GM12864 (cell line): ENCODE data around the gene ADAMTS16.
"Not testable (repeated sequence)": the region's sequence is repeated elsewhere in the genome, so short reads cannot be mapped to it uniquely, and the experiment has no call there.

Experiments
- DNase-seq: peaks from one replicate; pipeline ENCODE4 v3.0.0-alpha.2; 2011; ENCODE audit warnings: low read depth
- H3K4me3 ChIP-seq: 2 replicates; pipeline ENCODE4 v1.5.1; 2011; ENCODE audit warnings: mild to moderate bottlenecking, low read depth, low read length, control low read depth
- TF ChIP-seq, protein P1 (sequence below): IDR thresholded peaks from 2 replicates; pipeline ENCODE4 v1.5.1; 2011; ENCODE audit warnings: low read depth, mild to moderate bottlenecking, moderate library complexity, low read length, control low read depth, inconsistent platforms; ENCODE audit errors: missing control alignments

Gene ADAMTS16

DNA sequence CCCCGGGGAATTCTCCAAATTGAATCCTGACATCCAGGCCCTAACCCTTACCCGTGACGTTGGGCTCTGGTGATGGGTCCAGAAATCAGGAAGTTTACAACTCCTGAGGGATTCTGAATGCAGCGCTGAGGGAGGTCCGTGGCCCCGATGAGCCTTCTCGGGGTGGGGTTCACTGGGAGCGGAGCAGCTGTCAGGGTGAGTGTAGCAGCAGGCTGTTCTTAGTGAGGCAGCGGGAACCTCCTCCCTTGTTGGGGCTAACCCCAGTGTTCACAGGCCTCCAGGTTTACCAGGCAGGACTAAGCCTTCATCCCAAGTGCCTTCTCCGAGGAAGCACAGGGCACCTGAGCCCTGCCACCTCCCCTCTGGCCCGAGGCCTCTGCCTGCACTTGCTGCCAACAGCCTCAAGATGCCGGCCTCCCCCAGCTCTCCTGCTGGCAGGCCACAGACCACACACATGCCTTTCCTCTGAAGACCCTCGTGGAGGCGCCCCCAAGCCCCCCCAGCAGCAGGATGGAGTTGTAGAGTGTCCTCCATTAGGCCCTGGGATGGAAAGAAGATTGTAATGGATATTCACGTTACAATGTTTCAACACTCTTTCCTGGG, 7.3 kb upstream of the ADAMTS16 start:
- DNase-seq, result no peak
- TF ChIP-seq, protein P1, sequence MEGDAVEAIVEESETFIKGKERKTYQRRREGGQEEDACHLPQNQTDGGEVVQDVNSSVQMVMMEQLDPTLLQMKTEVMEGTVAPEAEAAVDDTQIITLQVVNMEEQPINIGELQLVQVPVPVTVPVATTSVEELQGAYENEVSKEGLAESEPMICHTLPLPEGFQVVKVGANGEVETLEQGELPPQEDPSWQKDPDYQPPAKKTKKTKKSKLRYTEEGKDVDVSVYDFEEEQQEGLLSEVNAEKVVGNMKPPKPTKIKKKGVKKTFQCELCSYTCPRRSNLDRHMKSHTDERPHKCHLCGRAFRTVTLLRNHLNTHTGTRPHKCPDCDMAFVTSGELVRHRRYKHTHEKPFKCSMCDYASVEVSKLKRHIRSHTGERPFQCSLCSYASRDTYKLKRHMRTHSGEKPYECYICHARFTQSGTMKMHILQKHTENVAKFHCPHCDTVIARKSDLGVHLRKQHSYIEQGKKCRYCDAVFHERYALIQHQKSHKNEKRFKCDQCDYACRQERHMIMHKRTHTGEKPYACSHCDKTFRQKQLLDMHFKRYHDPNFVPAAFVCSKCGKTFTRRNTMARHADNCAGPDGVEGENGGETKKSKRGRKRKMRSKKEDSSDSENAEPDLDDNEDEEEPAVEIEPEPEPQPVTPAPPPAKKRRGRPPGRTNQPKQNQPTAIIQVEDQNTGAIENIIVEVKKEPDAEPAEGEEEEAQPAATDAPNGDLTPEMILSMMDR, result no peak
- no peak overlapping the region for H3K4me3 ChIP-seq

- DNase-seq, result no peak
- H3K4me3 ChIP-seq, result no peak overlapping the region
- TF ChIP-seq, protein P1, result no peak
Observed at GRCh38 chr5:5134107-5134506, 6.0 kb upstream of the ADAMTS16 start.

GRCh38 chr5:5135957-5136676, 4.0 kb upstream of the ADAMTS16 start:
- TF ChIP-seq, protein P1, result no peak

DNA sequence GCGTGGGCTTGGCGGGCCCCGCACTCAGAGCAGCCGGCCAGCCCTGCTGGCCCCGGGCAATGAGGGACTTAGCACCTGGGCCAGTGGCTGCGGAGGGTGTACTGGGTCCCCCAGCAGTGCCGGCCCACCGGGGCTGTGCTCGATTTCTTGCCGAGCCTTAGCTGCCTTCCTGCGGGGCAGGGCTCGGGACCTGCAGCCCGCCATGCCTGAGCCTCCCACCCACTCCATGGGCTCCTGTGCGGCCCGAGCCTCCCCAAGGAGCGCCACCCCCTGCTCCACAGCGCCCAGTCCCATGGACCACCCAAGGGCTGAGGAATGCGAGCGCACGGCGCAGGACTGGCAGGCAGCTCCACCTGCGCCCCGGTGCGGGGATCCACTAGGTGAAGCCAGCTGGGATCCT, 2.3 kb upstream of the ADAMTS16 start:
- not testable (repeated sequence) for H3K4me3 ChIP-seq, DNase-seq

More at GRCh38 chr5:5135957-5136676, 4.0 kb upstream of the ADAMTS16 start:
- no peak overlapping the region for H3K4me3 ChIP-seq
- no peak for DNase-seq

DNA sequence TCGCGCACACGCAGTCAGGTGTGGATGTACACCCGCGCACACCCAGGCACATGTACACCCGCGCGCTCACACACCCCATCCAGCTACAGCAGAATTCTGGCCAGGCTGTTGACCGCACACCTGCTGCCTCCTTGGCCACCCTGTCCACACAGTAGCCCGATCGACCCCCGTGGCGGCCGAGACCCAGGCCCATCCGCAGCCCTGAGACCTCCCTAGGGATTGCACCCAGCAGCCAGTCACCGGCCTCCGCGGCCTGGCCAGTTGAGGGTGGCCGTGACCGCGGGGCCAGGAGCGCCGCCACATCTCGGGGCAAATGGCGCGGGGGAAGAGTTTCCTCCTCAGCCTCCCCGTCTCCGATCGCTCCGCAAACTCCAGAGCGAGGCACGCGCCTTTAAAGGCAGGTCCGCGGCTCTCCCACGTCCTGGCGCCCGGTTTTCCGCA, 774 bp upstream of the ADAMTS16 start:
- H3K4me3 ChIP-seq, result no peak overlapping the region
- no peak for DNase-seq
- TF ChIP-seq, protein P1, result no peak

DNA sequence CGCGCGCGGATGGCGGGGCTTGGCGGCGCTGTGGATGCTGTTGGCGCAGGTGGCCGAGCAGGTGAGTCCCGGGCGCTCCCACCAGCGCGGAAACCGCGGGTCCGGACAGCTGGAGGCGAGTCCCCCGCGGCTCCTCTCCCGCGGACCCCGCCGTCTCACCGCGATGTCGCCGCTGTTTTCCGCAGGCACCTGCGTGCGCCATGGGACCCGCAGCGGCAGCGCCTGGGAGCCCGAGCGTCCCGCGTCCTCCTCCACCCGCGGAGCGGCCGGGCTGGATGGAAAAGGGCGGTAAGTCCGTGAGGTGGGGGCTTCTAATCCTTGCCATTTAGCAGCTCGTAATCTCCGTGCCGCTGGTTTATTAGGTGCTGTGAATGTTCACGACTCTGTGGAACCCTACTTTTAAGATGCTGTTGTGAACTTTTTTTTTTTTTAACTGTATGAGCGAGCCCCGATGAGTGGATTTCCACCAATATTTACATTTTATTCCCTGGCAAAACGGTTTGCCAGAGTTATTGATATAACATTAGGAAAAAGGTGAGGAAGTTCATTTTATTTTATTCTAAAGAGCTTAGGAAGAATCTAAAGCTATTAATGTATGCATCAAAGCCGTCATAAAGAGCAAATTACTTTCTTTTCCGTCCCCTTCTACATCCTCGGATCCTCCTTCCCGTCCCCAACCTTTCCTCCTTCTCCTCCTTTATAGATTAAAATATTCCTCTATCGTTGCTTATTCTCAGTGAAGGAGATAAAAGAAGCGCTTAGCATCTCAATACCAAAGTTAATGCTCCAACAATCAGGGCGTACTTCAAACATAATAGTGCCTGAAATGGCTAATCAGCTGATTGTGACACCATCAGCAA, 579 bp downstream of the ADAMTS16 start:
- no peak for DNase-seq
- H3K4me3 ChIP-seq, result no peak overlapping the region
- TF ChIP-seq, protein P1, result no peak

- no peak for DNase-seq
- TF ChIP-seq, protein P1, result no peak
- no peak overlapping the region for H3K4me3 ChIP-seq
Observed at GRCh38 chr5:5141339-5141599, 1.1 kb downstream of the ADAMTS16 start.
